Stomach smooth muscle (tissue), 2 donors: ENCODE results near the gene MYH11.
A peak's percentile ranks its signal among the peaks of the same experiment; 100 is the strongest.
"Not testable (repeated sequence)": the region's sequence is repeated elsewhere in the genome, so short reads cannot be mapped to it uniquely, and the experiment has no call there.

Experiments used
- H3K27ac ChIP-seq: one replicate; pipeline ENCODE4 v1.7.0; 2013; ENCODE audit warnings: mild to moderate bottlenecking, low read length, inconsistent platforms
- H3K27me3 ChIP-seq, 2 donors: one replicate each; pipeline ENCODE4 v1.7.0; 2013; ENCODE audit warnings: low read length in 2 of 2; ENCODE audit not compliant: insufficient read depth in 2 of 2, control insufficient read depth in 1 of 2
- H3K36me3 ChIP-seq, 2 donors: one replicate each; pipeline ENCODE4 v1.7.0; 2013; ENCODE audit warnings: low read length in 2 of 2; ENCODE audit not compliant: control insufficient read depth in 2 of 2, insufficient read depth in 2 of 2
- H3K4me1 ChIP-seq: one replicate; pipeline ENCODE4 v1.7.0; 2013; ENCODE audit warnings: low read length; ENCODE audit not compliant: control insufficient read depth, insufficient read depth
- H3K4me3 ChIP-seq, 2 donors: one replicate each; pipeline ENCODE4 v1.7.0; 2013; ENCODE audit warnings: low read length in 2 of 2
- H3K9ac ChIP-seq, 2 donors: one replicate each; pipeline ENCODE4 v1.7.0; 2013; ENCODE audit warnings: low read length in 2 of 2, mild to moderate bottlenecking in 1 of 2
- H3K9me3 ChIP-seq, 2 donors: one replicate each; pipeline ENCODE4 v1.7.0; 2013; ENCODE audit warnings: low read length in 2 of 2; ENCODE audit not compliant: control insufficient read depth in 2 of 2
- donor health status: healthy.
- donor health status: Pancreatic carcinoma.

The MYH11 gene

DNA sequence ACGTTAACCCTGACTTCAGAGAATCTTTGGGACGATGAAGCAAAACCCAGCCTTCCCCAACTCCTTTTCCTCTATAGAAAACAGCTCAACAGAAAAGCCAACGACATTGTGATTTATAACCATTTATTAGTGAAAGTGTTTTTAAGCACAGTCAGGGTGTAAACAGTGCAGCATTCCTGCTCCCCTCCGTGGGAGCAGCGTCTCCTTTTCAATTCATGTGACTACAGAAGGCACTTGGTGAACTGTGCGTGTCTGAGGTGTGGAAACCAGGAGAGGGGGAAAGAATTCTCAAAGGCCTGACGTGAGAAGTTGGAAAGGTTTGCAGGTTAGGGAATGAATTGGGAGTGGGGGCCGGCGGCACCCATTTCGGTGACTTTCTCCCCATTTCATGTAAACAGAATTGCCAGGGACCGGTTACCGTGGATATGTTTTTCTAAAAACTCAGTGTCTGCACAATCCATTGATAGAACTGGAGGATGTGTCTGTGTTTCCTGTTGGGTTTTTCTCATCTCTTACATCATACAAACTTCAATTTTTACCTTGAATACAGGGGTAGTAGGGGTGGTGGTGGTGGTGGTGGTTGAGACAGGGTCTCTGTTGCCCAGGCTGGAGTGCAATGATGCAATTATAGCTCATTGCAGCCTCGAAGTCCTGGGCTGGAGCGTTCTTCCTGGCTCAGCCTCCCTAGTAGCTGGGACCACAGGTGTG lies 153.6 kb downstream of the MYH11 start:
- Histone ChIP-seq H3K4me3 (no peak overlapping the region), H3K9ac (no peak overlapping the region), H3K9me3 (no peaks in the 10 kb centered on the region), H3K27ac (peak overlapping the region; percentile 64), H3K27me3 (no peaks in the 10 kb centered on the region), H3K36me3 (peaks cover 46 to 51% of the 10 kb centered on the region in 2 donors), H3K4me1 (peaks cover 3% of the 10 kb centered on the region)

DNA sequence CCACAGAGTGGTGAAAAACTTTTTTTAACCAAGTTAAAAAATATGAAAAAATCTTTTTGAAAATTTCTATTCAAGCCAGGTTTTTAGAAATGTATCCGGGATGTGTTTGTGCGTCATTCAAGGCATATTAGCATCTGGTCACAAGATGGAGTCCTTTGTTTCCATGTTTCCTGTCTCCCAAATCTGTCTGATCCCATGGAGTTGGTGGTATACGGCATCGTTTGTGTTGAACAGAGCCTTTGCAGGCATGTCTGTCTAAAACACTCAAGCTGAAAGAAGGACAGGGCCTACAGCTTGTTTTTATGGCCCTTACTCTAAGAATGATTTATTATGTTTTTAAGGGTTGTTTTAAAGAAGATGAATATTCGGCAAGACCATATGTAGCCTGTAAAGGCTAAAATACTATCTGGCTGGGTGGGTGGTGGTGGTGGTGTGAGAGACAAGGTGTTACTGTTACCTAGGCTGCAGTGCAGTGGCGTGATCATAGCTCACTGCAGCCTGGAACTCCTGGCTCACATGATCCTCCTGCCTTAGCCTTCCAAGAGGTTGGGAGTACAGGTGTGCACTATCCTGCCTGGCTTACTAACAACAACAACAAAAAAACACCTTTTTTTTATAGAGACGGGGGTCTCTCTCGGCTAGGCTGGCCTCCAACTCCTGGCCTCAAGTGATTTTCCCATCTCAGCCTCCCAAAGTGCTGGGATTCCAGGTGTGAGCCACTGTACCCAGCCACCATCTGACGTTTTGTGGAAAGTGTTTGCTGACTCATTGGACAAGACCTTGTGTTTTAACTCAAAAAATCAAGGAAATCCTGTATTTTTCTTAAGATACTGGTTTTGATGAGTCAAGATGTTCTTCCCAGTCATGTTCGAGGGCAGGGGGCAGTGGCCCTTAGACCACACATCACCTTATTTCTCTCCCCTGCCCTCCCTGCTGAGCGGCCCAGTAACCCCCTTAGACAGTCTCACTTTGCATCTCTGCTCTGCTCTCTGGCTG lies 154.6 kb downstream of the MYH11 start:
- Histone ChIP-seq H3K27me3 (no peaks in the 10 kb centered on the region), H3K9ac (no peak overlapping the region), H3K27ac (peak overlapping the region; percentile 64), H3K4me3 (no peak overlapping the region), H3K36me3 (peaks cover 39 to 48% of the 10 kb centered on the region in 2 donors), H3K9me3 (no peaks in the 10 kb centered on the region), H3K4me1 (peaks cover 3% of the 10 kb centered on the region)

DNA sequence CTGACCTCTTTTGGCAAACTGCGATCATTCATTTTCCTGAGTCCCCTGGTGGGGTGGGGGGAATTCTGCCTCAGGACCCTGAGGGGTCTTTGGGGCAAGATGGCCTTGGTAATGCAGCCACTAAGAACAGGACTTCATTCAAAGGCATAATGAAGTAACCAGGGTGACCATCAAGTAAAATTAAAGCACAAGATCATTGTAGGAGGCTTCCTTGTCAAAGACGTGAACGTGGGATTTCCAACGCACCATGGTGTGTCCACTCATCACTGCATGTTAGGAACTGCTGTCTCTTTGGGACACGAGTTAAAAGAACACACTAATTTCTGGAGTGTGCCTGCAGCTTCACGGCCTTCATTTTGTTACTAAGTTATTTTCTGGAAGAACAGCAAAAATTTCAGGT lies 155.5 kb downstream of the MYH11 start:
- Histone ChIP-seq H3K4me3 (no peak overlapping the region), H3K9me3 (no peaks in the 10 kb centered on the region), H3K27ac (peak overlapping the region; percentile 64), H3K4me1 (peaks cover 3% of the 10 kb centered on the region), H3K27me3 (no peaks in the 10 kb centered on the region), H3K36me3 (peaks cover 40 to 53% of the 10 kb centered on the region in 2 donors), H3K9ac (no peak overlapping the region)

DNA sequence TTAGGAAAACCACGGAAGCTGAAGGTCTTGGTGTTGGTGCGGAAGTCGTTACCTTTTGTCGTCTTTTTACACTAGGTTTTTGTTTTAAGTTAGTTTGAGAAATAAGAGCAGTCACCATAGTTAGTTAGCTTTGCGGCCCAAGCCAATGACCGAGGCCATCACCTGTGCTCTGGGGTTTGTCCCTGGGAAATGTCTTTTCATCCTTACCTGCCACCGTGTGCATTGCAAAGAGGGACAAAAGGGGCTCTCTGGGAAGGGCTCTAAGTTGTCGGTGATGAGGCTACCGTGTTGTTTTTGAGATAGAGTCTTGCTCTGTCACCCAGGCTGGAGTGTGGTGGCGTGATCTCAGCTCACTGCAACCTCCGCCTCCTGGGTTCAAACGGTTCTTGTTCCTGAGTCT lies 157.0 kb downstream of the MYH11 start:
- no peaks in the 10 kb centered on the region for H3K27me3 ChIP-seq
- no peak overlapping the region for H3K9ac ChIP-seq
- H3K9me3 ChIP-seq = no peaks in the 10 kb centered on the region
- H3K27ac ChIP-seq = no peak overlapping the region
- H3K4me1 ChIP-seq = no peaks in the 10 kb centered on the region
- peaks cover 41 to 44% of the 10 kb centered on the region in 2 donors for H3K36me3 ChIP-seq
- no peak overlapping the region for H3K4me3 ChIP-seq

DNA sequence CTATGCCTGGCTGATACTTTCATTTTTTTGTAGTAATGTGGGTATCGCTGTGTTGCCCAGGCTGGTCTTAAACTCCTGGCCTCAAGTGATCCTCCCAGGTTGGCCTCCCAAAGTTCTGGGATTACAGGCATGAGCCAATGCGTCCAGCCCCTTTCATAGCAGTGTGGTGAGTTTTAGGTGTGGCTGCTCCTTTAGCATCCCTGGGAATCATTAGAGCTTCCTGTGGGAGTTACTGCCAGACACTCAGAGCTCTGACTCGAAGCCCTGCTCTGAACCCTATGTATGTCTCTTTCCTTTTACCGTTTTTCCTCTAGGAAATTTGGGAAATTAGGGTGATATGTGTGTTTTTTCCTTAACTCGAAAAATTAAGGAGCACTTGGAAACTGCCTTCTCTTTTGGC lies 162.3 kb downstream of the MYH11 start:
- no peak overlapping the region for H3K27ac ChIP-seq
- no peaks in the 10 kb centered on the region for H3K4me1 ChIP-seq
- no peaks in the 10 kb centered on the region for H3K9me3 ChIP-seq
- H3K4me3 ChIP-seq = no peak overlapping the region
- no peaks in the 10 kb centered on the region for H3K27me3 ChIP-seq
- H3K36me3 ChIP-seq = peaks cover 45 to 49% of the 10 kb centered on the region in 2 donors
- no peak overlapping the region for H3K9ac ChIP-seq

DNA sequence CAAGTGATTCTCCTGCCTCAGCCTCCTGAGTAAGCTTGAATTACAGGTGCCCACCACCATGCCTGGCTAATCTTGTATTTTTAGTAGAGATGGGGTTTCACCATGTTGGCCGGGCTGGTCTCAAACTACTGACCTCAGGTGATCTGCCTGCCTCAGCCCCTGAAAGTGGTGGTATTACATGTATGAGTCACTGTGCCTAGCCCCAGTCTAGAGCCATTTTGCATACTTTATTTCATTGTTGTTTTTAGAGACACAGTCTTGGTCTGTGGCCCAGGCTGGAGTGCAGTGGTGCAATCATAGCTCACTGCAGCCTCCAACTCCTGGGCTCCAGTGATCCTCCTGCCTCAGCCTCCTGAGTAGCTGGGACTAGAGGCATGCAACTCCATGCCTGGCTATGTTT lies 164.3 kb downstream of the MYH11 start:
- not testable (repeated sequence) for H3K4me3 ChIP-seq, H3K27ac ChIP-seq, H3K27me3 ChIP-seq, H3K9me3 ChIP-seq, H3K4me1 ChIP-seq, H3K9ac ChIP-seq
- peaks cover 53% of the 10 kb centered on the region in 2 donors for H3K36me3 ChIP-seq

DNA sequence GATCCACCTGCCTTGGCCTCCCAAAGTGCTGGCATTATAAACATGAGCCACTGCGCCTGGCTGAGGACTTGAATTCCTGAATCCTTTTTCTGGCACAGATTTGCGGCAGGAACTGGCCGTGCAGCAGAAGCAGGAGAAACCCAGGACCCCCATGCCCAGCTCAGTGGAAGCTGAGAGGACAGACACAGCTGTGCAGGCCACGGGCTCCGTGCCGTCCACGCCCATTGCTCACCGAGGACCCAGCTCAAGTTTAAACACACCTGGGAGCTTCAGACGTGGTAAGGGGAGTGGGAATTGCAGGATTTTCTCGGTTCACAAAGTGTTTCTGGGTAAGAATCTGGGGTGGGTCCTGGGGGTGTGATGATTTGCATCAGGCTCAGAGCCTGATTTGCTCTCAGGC lies 165.8 kb downstream of the MYH11 start:
- H3K36me3 ChIP-seq = peaks cover 51 to 55% of the 10 kb centered on the region in 2 donors
- H3K9ac ChIP-seq = no peak overlapping the region
- no peaks in the 10 kb centered on the region for H3K27me3 ChIP-seq
- H3K9me3 ChIP-seq = no peaks in the 10 kb centered on the region
- H3K27ac ChIP-seq = no peak overlapping the region
- no peaks in the 10 kb centered on the region for H3K4me1 ChIP-seq
- H3K4me3 ChIP-seq = no peak overlapping the region

DNA sequence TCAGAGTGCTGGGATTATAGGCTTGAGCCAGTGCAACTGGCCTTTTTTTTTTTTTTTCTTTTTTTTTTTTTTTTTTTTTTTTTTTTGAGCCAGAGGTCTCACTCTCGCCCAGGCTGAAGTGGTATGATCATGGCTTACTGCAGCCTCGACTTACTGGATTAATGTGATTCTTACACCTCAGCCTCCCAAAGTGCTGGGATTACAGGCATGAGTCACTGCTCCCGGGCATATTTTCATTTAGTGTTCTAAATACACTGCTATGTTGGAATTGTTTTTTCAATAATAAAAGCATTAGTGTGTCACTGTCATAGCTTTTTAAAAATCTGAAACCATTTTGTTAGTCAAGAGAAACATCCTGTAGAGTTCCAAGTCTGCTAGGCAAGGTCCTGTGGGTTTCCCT lies 166.5 kb downstream of the MYH11 start:
- Histone ChIP-seq H3K27ac (no peak overlapping the region), H3K9ac (no peak overlapping the region), H3K27me3 (no peaks in the 10 kb centered on the region), H3K4me1 (no peaks in the 10 kb centered on the region), H3K36me3 (peaks cover 51 to 55% of the 10 kb centered on the region in 2 donors), H3K4me3 (no peak overlapping the region), H3K9me3 (no peaks in the 10 kb centered on the region)

DNA sequence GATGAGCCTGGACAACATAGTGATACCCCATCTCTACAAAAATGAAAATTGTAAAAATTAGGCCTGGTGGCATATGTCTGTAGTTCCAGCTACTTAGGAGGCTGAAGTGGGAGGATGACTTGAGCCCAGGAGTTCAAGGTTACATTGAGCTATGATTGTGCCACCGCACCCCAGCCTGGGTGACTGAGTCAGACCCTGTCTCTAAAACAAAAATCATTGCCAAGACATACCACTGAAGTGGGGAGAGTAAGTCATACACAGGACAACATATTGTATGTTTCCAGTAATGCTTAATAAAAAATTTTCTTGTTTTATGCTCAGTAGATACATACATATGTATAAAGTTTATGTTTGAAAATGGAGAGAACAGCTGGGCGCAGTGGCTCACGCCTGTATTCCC lies 167.5 kb downstream of the MYH11 start:
- Histone ChIP-seq H3K36me3 (peaks cover 48 to 51% of the 10 kb centered on the region in 2 donors), H3K9ac (no peak overlapping the region), H3K4me1 (no peaks in the 10 kb centered on the region), H3K9me3 (no peaks in the 10 kb centered on the region), H3K27me3 (no peaks in the 10 kb centered on the region), H3K27ac (no peak overlapping the region), H3K4me3 (no peak overlapping the region)

DNA sequence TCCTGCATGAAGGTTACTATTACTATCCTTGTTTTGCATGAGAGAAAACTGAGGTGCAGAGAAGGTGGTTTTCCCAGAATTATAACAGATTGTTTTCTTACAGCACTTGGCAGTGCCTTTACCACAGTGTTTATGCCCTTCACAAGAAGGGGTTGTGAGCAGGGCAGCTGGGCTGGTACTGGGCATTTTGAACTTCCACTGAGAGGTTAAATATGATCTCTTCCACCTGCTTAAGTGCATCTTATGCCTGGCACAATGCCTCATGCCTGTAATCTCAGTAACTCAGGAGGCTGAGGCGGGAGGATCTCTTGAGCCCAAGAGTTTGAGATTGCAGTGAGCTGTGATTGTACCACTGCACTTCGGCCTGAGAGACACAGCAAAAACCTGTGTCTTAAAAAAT lies 170.5 kb downstream of the MYH11 start:
- Histone ChIP-seq H3K9me3 (no peaks in the 10 kb centered on the region), H3K4me3 (no peak overlapping the region), H3K27me3 (no peaks in the 10 kb centered on the region), H3K9ac (no peak overlapping the region), H3K4me1 (no peaks in the 10 kb centered on the region), H3K27ac (no peak overlapping the region), H3K36me3 (peaks cover 36 to 41% of the 10 kb centered on the region in 2 donors)
